ENCODE measurements around the gene PRND. TPM values are rescaled to one million over a fixed set of nuclear protein-coding genes. Genes with fewer than 3 reads are reported as not detected.
"Not testable (repeated sequence)": the region's sequence is repeated elsewhere in the genome, so short reads cannot be mapped to it uniquely, and the experiment has no call there.

Gene PRND
- total and polyA plus RNA-seq, 2 of the 4 experiments (the other 2 are of a cell fraction) = not detected

- Histone ChIP-seq H4K91ac (ENCODE audit: insufficient read depth, low read depth, low read length) (no peak overlapping the region), H3K9me1 (ENCODE audit: insufficient read depth, low read length) (no peaks in the 10 kb centered on the region), H4K20me1 (ENCODE audit: insufficient read depth, low read length) (no peaks in the 10 kb centered on the region), H3K18ac (ENCODE audit: low read depth, low read length) (no peak overlapping the region), H2AK5ac (ENCODE audit: low read depth, low read length) (no peak overlapping the region), H3K4me3 (ENCODE audit: insufficient read depth, low read depth, low read length) (no peak overlapping the region), H3K9me3 (ENCODE audit: control insufficient read depth, insufficient read depth, low read length) (peaks cover 7% of the 10 kb centered on the region), H2AK9ac (replicated peaks; ENCODE audit: low read depth, low read length, poor library complexity) (no peak overlapping the region), H2BK5ac (ENCODE audit: low read depth, low read length, poor library complexity, severe bottlenecking) (no peak overlapping the region), H3K4ac (ENCODE audit: low read depth, low read length) (no peak overlapping the region), H3K56ac (ENCODE audit: extremely low read depth, insufficient read depth, low read length) (no peak overlapping the region), H3K79me1 (ENCODE audit: low read depth in 1 of 2, low read length in 2 of 2) (no peaks in the 10 kb centered on the region), H3K27me3 (ENCODE audit: control insufficient read depth, insufficient read depth, low read length) (peaks cover 43% of the 10 kb centered on the region), H3K4me2 (ENCODE audit: low read depth, low read length) (no peak overlapping the region), H3K23ac (ENCODE audit: low read depth, low read length) (no peak overlapping the region), H4K5ac (ENCODE audit: low read depth, low read length) (no peak overlapping the region), H3K27ac (ENCODE audit: insufficient read depth, low read length) (no peak overlapping the region), H2BK15ac (ENCODE audit: low read depth, low read length) (no peak overlapping the region), H4K8ac (ENCODE audit: low read depth in 2 of 2, low read length in 2 of 2) (no peak overlapping the region), H3K4me1 (ENCODE audit: control insufficient read depth, insufficient read depth, low read length) (no peaks in the 10 kb centered on the region), H2BK20ac (ENCODE audit: low read depth, low read length) (no peak overlapping the region), H3K14ac (replicated peaks; ENCODE audit: low read depth, low read length) (no peak overlapping the region), H3K9ac (ENCODE audit: low read depth, low read length) (no peak overlapping the region), H2AFZ (replicated peaks; ENCODE audit: low read length, poor library complexity) (no peak overlapping the region), H3K36me3 (ENCODE audit: control insufficient read depth, insufficient read depth, low read length) (no peaks in the 10 kb centered on the region), H2BK120ac (ENCODE audit: low read depth, low read length) (no peak overlapping the region)
- ATAC-seq (ENCODE audit: low read depth) = no peak
- intact Hi-C loops (cut with micrococcal nuclease) (no loop called here), in situ Hi-C loops (cut with MboI; ENCODE audit: low sequenced_read_pairs) (no loop called here), dilution Hi-C loops (cut with HindIII; ENCODE audit: low sequenced_read_pairs, unreplicated experiment) (no loop called here)
- TF ChIP-seq RCOR1 (IDR thresholded peaks at IDR 0.05; ENCODE audit: insufficient replicate concordance, low read length) = no peak
- TF ChIP-seq POLR2A (IDR thresholded peaks at IDR 0.05; ENCODE audit: low read depth, low read length) = no peak
- ChIA-PET POLR2A (ENCODE audit: unreplicated experiment) (no interaction called here), CTCF (no interaction called here)
- no peak for DNase-seq
- BruUV-seq (replicated peaks) = no TSS peak
- no CpG with 5 or more reads among the region's 4 CpGs for WGBS, 2 experiments (ENCODE audit: extremely low coverage in 2 of 2, insufficient read length in 1 of 2)
Observed at GRCh38 chr20:4750381-4750780, 28.7 kb downstream of the PRND start.

DNA sequence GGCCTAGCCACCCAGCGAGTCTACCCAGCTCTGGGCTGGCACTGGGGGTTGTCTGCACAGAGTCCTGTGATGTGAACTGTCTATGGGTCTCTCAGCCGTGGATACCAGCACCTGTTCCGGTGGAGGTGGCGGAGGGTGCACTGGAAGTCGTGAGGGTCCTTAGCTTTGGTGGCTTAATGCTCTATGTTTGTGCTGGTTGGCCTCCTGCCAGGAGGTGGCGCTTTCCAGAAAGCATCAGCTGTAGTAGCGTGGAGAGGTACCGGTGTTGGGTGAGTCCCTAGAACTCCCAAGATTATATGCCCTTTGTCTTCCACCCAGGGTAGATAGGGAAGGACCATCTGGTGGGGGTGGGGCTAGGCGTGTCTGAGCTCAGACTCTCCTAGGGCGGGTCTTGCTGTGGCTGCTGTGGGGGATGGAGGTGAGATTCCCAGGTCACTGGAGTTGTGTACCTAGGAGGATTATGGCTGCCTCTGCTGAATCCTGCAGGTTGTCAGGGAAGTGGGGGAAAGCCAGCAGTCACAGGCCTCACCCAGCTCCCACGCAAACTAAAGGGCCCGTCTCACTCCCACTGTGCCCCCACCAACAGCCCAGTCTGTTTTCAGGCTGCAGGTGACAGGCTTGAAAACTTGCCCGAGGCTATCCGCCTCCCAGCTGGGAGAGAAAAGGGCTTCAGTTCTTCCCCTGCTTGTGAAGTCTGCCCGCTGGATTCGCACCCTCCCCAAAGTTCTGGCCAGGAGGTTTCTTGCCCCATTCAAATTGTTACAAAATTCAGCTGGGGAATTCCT is 37.6 kb downstream of the PRND start:
- H2BK15ac ChIP-seq (ENCODE audit: low read depth, low read length); POLR2A ChIA-PET (ENCODE audit: unreplicated experiment); H4K91ac ChIP-seq (ENCODE audit: insufficient read depth, low read depth, low read length); H3K4me3 ChIP-seq (ENCODE audit: insufficient read depth, low read depth, low read length); H3K4me2 ChIP-seq (ENCODE audit: low read depth, low read length); H2BK5ac ChIP-seq (ENCODE audit: low read depth, low read length, poor library complexity, severe bottlenecking); H3K9me3 ChIP-seq (ENCODE audit: control insufficient read depth, insufficient read depth, low read length); H3K79me1 ChIP-seq (ENCODE audit: low read depth in 1 of 2, low read length in 2 of 2); H3K9me1 ChIP-seq (ENCODE audit: insufficient read depth, low read length); intact Hi-C loops (cut with micrococcal nuclease); H3K18ac ChIP-seq (ENCODE audit: low read depth, low read length); H3K23ac ChIP-seq (ENCODE audit: low read depth, low read length); dilution Hi-C loops (cut with HindIII; ENCODE audit: low sequenced_read_pairs, unreplicated experiment); H3K4me1 ChIP-seq (ENCODE audit: control insufficient read depth, insufficient read depth, low read length); H2BK120ac ChIP-seq (ENCODE audit: low read depth, low read length); H2AFZ ChIP-seq (replicated peaks; ENCODE audit: low read length, poor library complexity); H3K36me3 ChIP-seq (ENCODE audit: control insufficient read depth, insufficient read depth, low read length); DNase-seq; H3K4ac ChIP-seq (ENCODE audit: low read depth, low read length); H2BK20ac ChIP-seq (ENCODE audit: low read depth, low read length); ATAC-seq (ENCODE audit: low read depth); H2AK9ac ChIP-seq (replicated peaks; ENCODE audit: low read depth, low read length, poor library complexity); H3K27ac ChIP-seq (ENCODE audit: insufficient read depth, low read length); H3K9ac ChIP-seq (ENCODE audit: low read depth, low read length); H4K20me1 ChIP-seq (ENCODE audit: insufficient read depth, low read length); in situ Hi-C loops (cut with MboI; ENCODE audit: low sequenced_read_pairs); H3K14ac ChIP-seq (replicated peaks; ENCODE audit: low read depth, low read length); H3K27me3 ChIP-seq (ENCODE audit: control insufficient read depth, insufficient read depth, low read length); BruUV-seq (replicated peaks); H4K5ac ChIP-seq (ENCODE audit: low read depth, low read length); H3K56ac ChIP-seq (ENCODE audit: extremely low read depth, insufficient read depth, low read length); H4K8ac ChIP-seq (ENCODE audit: low read depth in 2 of 2, low read length in 2 of 2); CTCF ChIA-PET; H2AK5ac ChIP-seq (ENCODE audit: low read depth, low read length): not testable (repeated sequence)
- 90% methylated on average over 2 of the region's 16 CpGs; no CpG with 5 or more reads in 1 of the 2 experiments for WGBS, 2 experiments (ENCODE audit: extremely low coverage in 2 of 2, insufficient read length in 1 of 2)

Data from IMR-90 (cell line).